ENCODE measurements around the gene B3GNT3. TPM values are rescaled to one million over a fixed set of nuclear protein-coding genes. Genes with fewer than 3 reads are reported as not detected.

The B3GNT3 gene
- total and polyA plus RNA-seq, 2 of the 8 experiments (the other 6 are each of a cell fraction or from before 2014, with no cell fraction given) = 1.5 TPM

DNA sequence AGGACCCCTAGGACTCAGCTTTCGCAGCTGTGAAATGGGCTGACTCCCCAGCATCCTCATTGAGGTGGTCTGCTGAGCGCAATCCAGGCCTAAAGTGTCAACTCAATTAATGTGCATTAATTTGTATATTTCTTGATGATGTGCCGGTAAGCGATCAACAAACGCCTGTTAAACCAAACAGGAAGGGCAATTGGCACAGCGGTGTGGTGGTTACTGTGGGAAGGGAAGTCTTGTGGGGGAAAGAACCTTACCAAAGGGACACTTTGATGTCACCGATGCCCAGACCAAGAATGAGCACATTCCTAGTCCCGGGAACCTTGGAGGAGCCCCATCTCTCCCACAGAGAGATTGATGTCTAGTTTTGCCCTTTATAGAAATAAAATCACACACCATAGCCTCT is 51.2 kb downstream of the B3GNT3 start (continued):
- TF ChIP-seq BCL11A (IDR thresholded peaks at IDR 0.05; ENCODE audit: low read depth in 2 of 2, low read length in 2 of 2) (no peak), SIN3A (conservative IDR thresholded peaks at IDR 0.05 in 1 of 2, IDR thresholded peaks at IDR 0.05 in 1 of 2; ENCODE audit: low read depth in 1 of 2, low read length in 2 of 2) (no peak), POU5F1 (IDR thresholded peaks at IDR 0.05; ENCODE audit: low read depth, low read length) (no peak)
